Stimulated activated memory B cell treated with anti-CD40 and anti-IgM and Interleukin-4, amounts not matched to agents 10 μg/mL and 1 μg/mL and 100 μg/mL, for 72 hours (primary cell): Measurements from ENCODE around the gene HES7.

ENCODE experiments used
- ATAC-seq: fragments of 150-1000 bp; cut with Tn5 transposase; 2 replicates; pipeline ENCODE4 v1.10.0; 2021
- H3K27ac Mint-ChIP-seq: one replicate; pipeline ENCODE4 v1.8.0; 2022; ENCODE audit warnings: mild to moderate bottlenecking, mixed read lengths
- H3K27me3 Mint-ChIP-seq: one replicate; pipeline ENCODE4 v1.8.0; 2022; ENCODE audit warnings: mixed read lengths
- H3K36me3 Mint-ChIP-seq: one replicate; pipeline ENCODE4 v1.8.0; 2022; ENCODE audit warnings: mixed read lengths
- H3K4me1 Mint-ChIP-seq: one replicate; pipeline ENCODE4 v1.8.0; 2022; ENCODE audit warnings: mixed read lengths
- H3K4me3 Mint-ChIP-seq: one replicate; pipeline ENCODE4 v1.8.0; 2022; ENCODE audit warnings: mild to moderate bottlenecking, moderate library complexity, mixed read lengths
- H3K9me3 Mint-ChIP-seq: one replicate; pipeline ENCODE4 v1.8.0; 2022; ENCODE audit warnings: mixed read lengths

HES7 gene

GRCh38 chr17:8122924-8123694 is 797 bp downstream of the HES7 start:
- ATAC-seq: no peak
- Mint-ChIP-seq H3K4me1 (peaks cover 81% of the 10 kb centered on the region), H3K36me3 (no peaks in the 10 kb centered on the region), H3K9me3 (no peaks in the 10 kb centered on the region), H3K27ac (peak overlapping the region; percentile 75), H3K27me3 (peaks cover 79% of the 10 kb centered on the region), H3K4me3 (peak overlapping the region; percentile 83)

GRCh38 chr17:8122422-8122923 is 1.4 kb downstream of the HES7 start:
- Mint-ChIP-seq H3K4me3 (peak overlapping the region; percentile 83), H3K9me3 (no peaks in the 10 kb centered on the region), H3K27ac (peak overlapping the region; percentile 75), H3K4me1 (peaks cover 87% of the 10 kb centered on the region), H3K36me3 (no peaks in the 10 kb centered on the region), H3K27me3 (peaks cover 83% of the 10 kb centered on the region)
- no peak for ATAC-seq

- peak; percentile 37 for ATAC-seq
- no peak overlapping the region for H3K27ac Mint-ChIP-seq
- H3K9me3 Mint-ChIP-seq: no peaks in the 10 kb centered on the region
- H3K4me1 Mint-ChIP-seq: peaks cover 83% of the 10 kb centered on the region
- H3K36me3 Mint-ChIP-seq: no peaks in the 10 kb centered on the region
- peak overlapping the region; percentile 83 for H3K4me3 Mint-ChIP-seq
- H3K27me3 Mint-ChIP-seq: peaks cover 80% of the 10 kb centered on the region
These were observed 2.1 kb downstream of the HES7 start for GRCh38 chr17:8121681-8122421.

- H3K4me3 Mint-ChIP-seq: peak overlapping the region; percentile 83
- H3K27me3 Mint-ChIP-seq: peaks cover 80% of the 10 kb centered on the region
- no peaks in the 10 kb centered on the region for H3K9me3 Mint-ChIP-seq
- H3K36me3 Mint-ChIP-seq: no peaks in the 10 kb centered on the region
- ATAC-seq: no peak
- H3K4me1 Mint-ChIP-seq: peaks cover 78% of the 10 kb centered on the region
- no peak overlapping the region for H3K27ac Mint-ChIP-seq
These were observed 2.6 kb downstream of the HES7 start for GRCh38 chr17:8121407-8121680.

GRCh38 chr17:8120520-8121406 is 3.1 kb downstream of the HES7 start:
- Mint-ChIP-seq H3K4me3 (peak overlapping the region; percentile 76), H3K9me3 (no peaks in the 10 kb centered on the region), H3K36me3 (no peaks in the 10 kb centered on the region), H3K4me1 (peaks cover 72% of the 10 kb centered on the region), H3K27ac (peak overlapping the region; percentile 83), H3K27me3 (peaks cover 80% of the 10 kb centered on the region)
- ATAC-seq: peak; percentile 2

GRCh38 chr17:8119581-8120519 is 4.1 kb downstream of the HES7 start:
- no peaks in the 10 kb centered on the region for H3K9me3 Mint-ChIP-seq
- no peaks in the 10 kb centered on the region for H3K36me3 Mint-ChIP-seq
- H3K27ac Mint-ChIP-seq: peak overlapping the region; percentile 83
- H3K4me3 Mint-ChIP-seq: peak overlapping the region; percentile 76
- ATAC-seq: peak; percentile 64
- H3K4me1 Mint-ChIP-seq: peaks cover 63% of the 10 kb centered on the region
- peaks cover 80% of the 10 kb centered on the region for H3K27me3 Mint-ChIP-seq

GRCh38 chr17:8118769-8119580 is 4.9 kb downstream of the HES7 start:
- Mint-ChIP-seq H3K27me3 (peaks cover 80% of the 10 kb centered on the region), H3K27ac (peak overlapping the region; percentile 83), H3K36me3 (no peaks in the 10 kb centered on the region), H3K9me3 (no peaks in the 10 kb centered on the region), H3K4me1 (peaks cover 54% of the 10 kb centered on the region), H3K4me3 (peak overlapping the region; percentile 83)
- ATAC-seq: peak; percentile 82

GRCh38 chr17:8117980-8118768 is 5.7 kb downstream of the HES7 start, which contains the start of gene ALOXE3:
Gene ALOXE3, minus strand, starts transcription at chr17:8118514. Its CDS starts 524 bp downstream, at chr17:8117990.
- Mint-ChIP-seq H3K4me1 (peaks cover 46% of the 10 kb centered on the region), H3K9me3 (no peaks in the 10 kb centered on the region), H3K27me3 (peaks cover 80% of the 10 kb centered on the region), H3K36me3 (no peaks in the 10 kb centered on the region), H3K27ac (peak within 1 kb of the TSS; percentile 83), H3K4me3 (peak within 1 kb of the TSS; percentile 83)
- peak; percentile 1 for ATAC-seq

GRCh38 chr17:8117367-8117979 is 6.4 kb downstream of the HES7 start:
- Mint-ChIP-seq H3K4me1 (peaks cover 39% of the 10 kb centered on the region), H3K9me3 (no peaks in the 10 kb centered on the region), H3K36me3 (no peaks in the 10 kb centered on the region), H3K4me3 (peak overlapping the region; percentile 56), H3K27ac (no peak overlapping the region), H3K27me3 (peaks cover 80% of the 10 kb centered on the region)
- no peak for ATAC-seq

- peaks cover 83% of the 10 kb centered on the region for H3K27me3 Mint-ChIP-seq
- H3K4me1 Mint-ChIP-seq: peaks cover 36% of the 10 kb centered on the region
- H3K4me3 Mint-ChIP-seq: no peak overlapping the region
- ATAC-seq: no peak
- H3K27ac Mint-ChIP-seq: no peak overlapping the region
- H3K36me3 Mint-ChIP-seq: no peaks in the 10 kb centered on the region
- no peaks in the 10 kb centered on the region for H3K9me3 Mint-ChIP-seq
These were observed 7.1 kb downstream of the HES7 start for GRCh38 chr17:8116776-8117175.

- no peak overlapping the region for H3K4me3 Mint-ChIP-seq
- ATAC-seq: no peak
- H3K36me3 Mint-ChIP-seq: no peaks in the 10 kb centered on the region
- H3K9me3 Mint-ChIP-seq: no peaks in the 10 kb centered on the region
- H3K27ac Mint-ChIP-seq: no peak overlapping the region
- H3K27me3 Mint-ChIP-seq: peaks cover 60% of the 10 kb centered on the region
- peaks cover 9% of the 10 kb centered on the region for H3K4me1 Mint-ChIP-seq
These were observed 13.0 kb downstream of the HES7 start for GRCh38 chr17:8110907-8111306.

GRCh38 chr17:8110456-8110804 is 13.5 kb downstream of the HES7 start:
- Mint-ChIP-seq H3K36me3 (no peaks in the 10 kb centered on the region), H3K4me1 (peaks cover 9% of the 10 kb centered on the region), H3K9me3 (no peaks in the 10 kb centered on the region), H3K27ac (no peak overlapping the region), H3K27me3 (peaks cover 55% of the 10 kb centered on the region), H3K4me3 (no peak overlapping the region)
- ATAC-seq: no peak
